ENCODE measurements around the gene ARAP2. TPM values are rescaled to one million over a fixed set of nuclear protein-coding genes. Genes with fewer than 3 reads are reported as not detected.

ARAP2 gene
- total RNA-seq, 6 experiments from 2014 or later: not detected

DNA sequence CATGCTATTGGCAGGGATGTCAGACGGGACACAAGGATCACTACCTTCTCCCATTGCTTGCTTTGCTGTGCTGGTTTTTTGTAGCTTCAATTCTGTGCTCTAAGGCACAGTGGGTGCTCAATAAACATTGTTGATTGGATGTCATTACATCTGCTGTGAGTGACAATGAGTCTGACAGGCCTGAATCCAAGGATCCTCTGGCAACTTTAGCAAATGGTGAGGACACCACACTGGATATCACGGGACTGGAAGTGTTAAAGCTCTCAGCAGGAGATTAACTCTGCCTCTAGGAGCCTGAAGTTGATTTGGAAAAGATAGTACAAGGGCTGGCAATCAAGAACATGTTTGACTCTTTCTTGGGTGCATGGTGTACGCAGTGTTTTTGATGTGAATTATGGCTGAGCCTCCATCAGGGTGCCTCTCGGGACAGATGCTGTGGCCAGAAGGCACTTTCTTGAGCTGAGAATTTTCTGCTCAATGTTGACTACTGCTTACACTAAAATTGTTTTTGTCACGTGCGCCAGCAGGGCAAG is 217.9 kb downstream of the ARAP2 start:
- no peak overlapping the region for H3K27ac Mint-ChIP-seq
- no peaks in the 10 kb centered on the region for H3K36me3 Mint-ChIP-seq (ENCODE audit: low read depth)
- TF ChIP-seq, protein P1, sequence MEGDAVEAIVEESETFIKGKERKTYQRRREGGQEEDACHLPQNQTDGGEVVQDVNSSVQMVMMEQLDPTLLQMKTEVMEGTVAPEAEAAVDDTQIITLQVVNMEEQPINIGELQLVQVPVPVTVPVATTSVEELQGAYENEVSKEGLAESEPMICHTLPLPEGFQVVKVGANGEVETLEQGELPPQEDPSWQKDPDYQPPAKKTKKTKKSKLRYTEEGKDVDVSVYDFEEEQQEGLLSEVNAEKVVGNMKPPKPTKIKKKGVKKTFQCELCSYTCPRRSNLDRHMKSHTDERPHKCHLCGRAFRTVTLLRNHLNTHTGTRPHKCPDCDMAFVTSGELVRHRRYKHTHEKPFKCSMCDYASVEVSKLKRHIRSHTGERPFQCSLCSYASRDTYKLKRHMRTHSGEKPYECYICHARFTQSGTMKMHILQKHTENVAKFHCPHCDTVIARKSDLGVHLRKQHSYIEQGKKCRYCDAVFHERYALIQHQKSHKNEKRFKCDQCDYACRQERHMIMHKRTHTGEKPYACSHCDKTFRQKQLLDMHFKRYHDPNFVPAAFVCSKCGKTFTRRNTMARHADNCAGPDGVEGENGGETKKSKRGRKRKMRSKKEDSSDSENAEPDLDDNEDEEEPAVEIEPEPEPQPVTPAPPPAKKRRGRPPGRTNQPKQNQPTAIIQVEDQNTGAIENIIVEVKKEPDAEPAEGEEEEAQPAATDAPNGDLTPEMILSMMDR (IDR thresholded peaks at IDR 0.05): no peak
- H3K4me3 Mint-ChIP-seq: no peak overlapping the region
- peaks cover 30% of the 10 kb centered on the region for H3K9me3 Mint-ChIP-seq
- no peak for DNase-seq
- 0 out of 2 replicates have a peak, but pooled peaks cover 1% of the 10 kb centered on the region for H3K27me3 Mint-ChIP-seq (ENCODE audit: insufficient read depth)
- no peaks in the 10 kb centered on the region for H3K4me1 Mint-ChIP-seq (ENCODE audit: low read depth)

DNA sequence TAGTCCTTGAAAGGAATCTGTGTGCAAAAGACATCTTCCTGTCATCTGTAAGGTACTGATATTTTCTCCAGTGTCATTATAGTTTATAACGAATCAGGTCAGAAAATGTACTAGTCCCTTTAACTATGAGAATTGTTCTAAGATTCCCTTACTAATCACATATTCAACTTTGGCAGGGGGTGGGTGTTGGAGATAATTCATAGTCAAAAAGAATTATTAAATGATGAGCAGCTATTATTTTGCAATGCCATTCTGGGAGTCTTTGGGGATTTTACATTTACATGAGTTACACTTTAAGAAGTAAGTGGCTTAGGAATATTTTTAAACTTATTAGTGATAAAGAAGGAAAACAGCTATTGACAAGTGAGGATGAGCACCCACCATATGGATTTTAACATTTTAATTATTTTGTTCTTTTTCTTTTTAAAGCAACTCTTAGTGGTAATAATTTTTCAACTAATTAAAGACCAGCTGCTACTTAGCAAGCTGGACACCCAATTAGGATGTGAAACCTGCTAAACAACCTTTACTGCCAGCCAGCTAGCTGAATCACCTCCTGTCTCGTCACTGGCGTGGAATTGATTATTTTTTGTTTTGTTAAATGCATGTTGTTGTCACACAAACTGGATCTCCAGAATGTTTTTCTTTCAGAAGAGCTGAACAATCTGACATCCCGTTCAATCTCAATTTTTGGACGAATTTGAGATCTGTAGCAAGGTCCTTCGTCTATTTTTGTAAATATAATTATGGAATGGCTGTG is 219.2 kb downstream of the ARAP2 start:
- TF ChIP-seq, protein P1 (IDR thresholded peaks at IDR 0.05): no peak
- no peak for DNase-seq
- no peak overlapping the region for H3K4me3 Mint-ChIP-seq
- no peaks in the 10 kb centered on the region for H3K36me3 Mint-ChIP-seq (ENCODE audit: low read depth)
- H3K4me1 Mint-ChIP-seq (ENCODE audit: low read depth): no peaks in the 10 kb centered on the region
- H3K9me3 Mint-ChIP-seq: peaks cover 32% of the 10 kb centered on the region
- no peak overlapping the region for H3K27ac Mint-ChIP-seq
- H3K27me3 Mint-ChIP-seq (ENCODE audit: insufficient read depth): 0 out of 2 replicates have a peak, but pooled peaks cover 1% of the 10 kb centered on the region

DNA sequence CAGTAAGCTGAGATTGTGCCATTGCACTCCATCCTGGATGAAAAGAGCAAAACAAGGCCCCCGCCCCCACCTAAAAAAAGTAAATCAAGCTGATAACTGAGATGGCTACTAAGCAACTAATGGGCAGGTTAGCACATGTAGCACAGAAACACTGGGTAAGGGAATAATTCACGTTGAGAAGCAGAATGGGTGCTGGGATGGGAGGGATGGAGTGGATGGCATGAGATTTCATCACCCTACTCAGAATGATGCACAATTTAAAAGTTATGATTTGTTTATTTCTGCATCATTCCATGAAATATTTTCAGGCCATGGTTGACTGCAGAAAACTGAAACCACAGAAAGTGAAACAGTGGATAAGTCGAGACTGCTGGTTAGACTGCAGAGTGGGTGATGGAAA is 224.0 kb downstream of the ARAP2 start:
- TF ChIP-seq, protein P1 (IDR thresholded peaks at IDR 0.05): no peak
- H3K4me1 Mint-ChIP-seq (ENCODE audit: low read depth): no peaks in the 10 kb centered on the region
- H3K27ac Mint-ChIP-seq: no peak overlapping the region
- no peak overlapping the region for H3K4me3 Mint-ChIP-seq
- DNase-seq: no peak
- H3K27me3 Mint-ChIP-seq (ENCODE audit: insufficient read depth): no peaks in the 10 kb centered on the region
- no peaks in the 10 kb centered on the region for H3K36me3 Mint-ChIP-seq (ENCODE audit: low read depth)
- peaks cover 34% of the 10 kb centered on the region for H3K9me3 Mint-ChIP-seq

Other genes starting within 250 kb of the ARAP2 start
- gene DTHD1, start 37.1 kb upstream of the ARAP2 start, total RNA-seq (2021; fragmentation: NEBNext Ultra II Directional; extraction: Animal tissue kit (Norgen Biotek cat#: 25700)): not detected